Mesendoderm (in vitro differentiated cells): ENCODE results near the gene ACTL7B.
"Not testable (repeated sequence)": the region's sequence is repeated elsewhere in the genome, so short reads cannot be mapped to it uniquely, and the experiment has no call there.

Experiments used
- DNase-seq: peaks from one replicate; pipeline ENCODE4 v3.0.0; 2013
- H2AK5ac ChIP-seq: 2 replicates; pipeline ENCODE4 v1.6.1; 2013; ENCODE audit warnings: low read length, inconsistent platforms
- H2BK120ac ChIP-seq: 2 replicates; pipeline ENCODE4 v1.6.1; 2013; ENCODE audit warnings: low read depth, mild to moderate bottlenecking, low read length, moderate library complexity, mixed read lengths
- H2BK15ac ChIP-seq: replicated peaks from 2 replicates; pipeline ENCODE4 v1.6.1; 2013; ENCODE audit warnings: low read depth, mild to moderate bottlenecking, moderate library complexity
- H2BK5ac ChIP-seq: 2 replicates; pipeline ENCODE4 v1.6.1; 2013; ENCODE audit warnings: low read length, inconsistent platforms
- H3K18ac ChIP-seq: 2 replicates; pipeline ENCODE4 v1.6.1; 2013; ENCODE audit warnings: mild to moderate bottlenecking, low read length, mixed read lengths
- H3K23ac ChIP-seq: one replicate; pipeline ENCODE4 v1.6.1; 2013; ENCODE audit warnings: low read length
- H3K27ac ChIP-seq: 2 replicates; pipeline ENCODE4 v1.5.1; 2013; ENCODE audit warnings: low read depth, mild to moderate bottlenecking, inconsistent platforms, low read length, moderate library complexity
- H3K27me3 ChIP-seq: 2 replicates; pipeline ENCODE4 v1.6.1; 2013; ENCODE audit warnings: low read length, control low read depth, mild to moderate bottlenecking, inconsistent platforms; ENCODE audit not compliant: insufficient read depth, poor library complexity
- H3K36me3 ChIP-seq: 2 replicates; pipeline ENCODE4 v1.6.1; 2013; ENCODE audit warnings: low read length, inconsistent platforms; ENCODE audit not compliant: control insufficient read depth, insufficient read depth
- H3K4ac ChIP-seq: one replicate; pipeline ENCODE4 v1.6.1; 2013; ENCODE audit warnings: low read depth, mild to moderate bottlenecking, low read length, moderate library complexity
- H3K4me1 ChIP-seq: 2 replicates; pipeline ENCODE4 v1.6.1; 2013; ENCODE audit warnings: low read depth, low read length, inconsistent platforms; ENCODE audit not compliant: control insufficient read depth
- H3K4me2 ChIP-seq: 2 replicates; pipeline ENCODE4 v1.6.1; 2013; ENCODE audit warnings: low read length
- H3K4me3 ChIP-seq: 2 replicates; pipeline ENCODE4 v1.5.1; 2013; ENCODE audit warnings: mild to moderate bottlenecking, low read length
- H3K56ac ChIP-seq: one replicate; pipeline ENCODE4 v1.6.1; 2013; ENCODE audit warnings: low read length
- H3K79me1 ChIP-seq: 2 replicates; pipeline ENCODE4 v1.6.1; 2013; ENCODE audit warnings: low read length, inconsistent platforms
- H3K79me2 ChIP-seq: 2 replicates; pipeline ENCODE4 v1.6.1; 2013; ENCODE audit warnings: mild to moderate bottlenecking, low read length; ENCODE audit not compliant: control insufficient read depth, insufficient read depth
- H3K9ac ChIP-seq: 2 replicates; pipeline ENCODE4 v1.6.1; 2013; ENCODE audit warnings: low read length, inconsistent platforms
- H4K5ac ChIP-seq: one replicate; pipeline ENCODE4 v1.6.1; 2013; ENCODE audit warnings: low read length
- H4K8ac ChIP-seq: one replicate; pipeline ENCODE4 v1.6.1; 2013; ENCODE audit warnings: low read depth, mild to moderate bottlenecking, control low read depth, low read length, moderate library complexity
- WGBS: extraction: QIAGEN DNeasy Blood & Tissue Kit; methylation state at CpG from one replicate; pipeline ENCODE4 v1.1.7; 2013; ENCODE audit warnings: low lambda C conversion rate, missing lambda C conversion rate; ENCODE audit not compliant: insufficient coverage; ENCODE audit errors: extremely low coverage; 5-methylcytosine and 5-hydroxymethylcytosine counted together

Gene ACTL7B

DNA sequence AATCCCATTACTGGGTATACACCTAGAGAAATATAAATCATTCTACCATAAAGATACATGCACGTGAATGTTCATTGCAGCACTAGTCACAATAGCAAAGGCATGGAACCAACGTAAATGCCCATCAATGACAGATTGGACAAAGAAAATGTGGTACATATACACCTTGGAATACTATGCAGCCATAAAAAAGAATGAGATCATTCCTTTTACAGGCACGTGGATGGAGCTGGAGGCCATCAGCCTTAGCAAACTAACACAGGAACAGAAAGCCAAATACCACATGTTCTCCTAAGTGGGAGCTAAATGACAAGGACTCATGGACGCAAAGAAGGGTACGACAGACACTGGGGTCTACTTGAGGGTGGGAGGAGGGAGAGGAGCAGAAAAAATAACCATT is 16.2 kb downstream of the ACTL7B start:
- not testable (repeated sequence) for H3K18ac ChIP-seq, H3K4me3 ChIP-seq, H3K27ac ChIP-seq, H3K9ac ChIP-seq, H3K56ac ChIP-seq, H3K79me2 ChIP-seq, DNase-seq, H3K23ac ChIP-seq, H2BK15ac ChIP-seq, H4K5ac ChIP-seq, H3K27me3 ChIP-seq, H3K4ac ChIP-seq, H3K36me3 ChIP-seq, H3K79me1 ChIP-seq, H3K4me2 ChIP-seq, H2BK120ac ChIP-seq, H2AK5ac ChIP-seq, H3K4me1 ChIP-seq, H4K8ac ChIP-seq, H2BK5ac ChIP-seq
- no CpG with 5 or more reads among the region's 5 CpGs for WGBS

DNA sequence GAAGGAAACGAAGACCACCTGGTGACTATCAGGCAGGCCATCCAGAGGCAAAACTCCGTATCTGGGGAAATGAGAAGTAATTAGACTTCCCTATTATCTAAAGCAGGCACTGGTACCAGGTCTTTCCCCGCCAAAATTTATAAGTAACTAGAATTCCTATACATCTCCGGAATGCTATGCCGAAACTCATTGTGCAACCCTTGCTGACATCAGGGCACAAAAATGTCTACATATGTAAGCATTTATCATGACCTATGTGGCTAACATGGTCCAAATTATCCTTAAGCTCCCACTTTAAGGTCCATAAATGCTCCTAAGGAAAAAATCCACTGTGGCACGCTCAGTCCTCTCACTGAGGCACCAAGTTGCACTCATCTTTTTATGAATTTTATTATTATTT is 17.8 kb downstream of the ACTL7B start:
- no peaks in the 10 kb centered on the region for H3K27me3 ChIP-seq
- H3K4me2 ChIP-seq, result no peak overlapping the region
- no peak overlapping the region for H3K56ac ChIP-seq
- no peak overlapping the region for H3K23ac ChIP-seq
- H2BK120ac ChIP-seq, result no peak overlapping the region
- H3K27ac ChIP-seq, result no peak overlapping the region
- H4K8ac ChIP-seq, result no peak overlapping the region
- no peak overlapping the region for H2AK5ac ChIP-seq
- no peak overlapping the region for H3K9ac ChIP-seq
- H3K36me3 ChIP-seq, result no peaks in the 10 kb centered on the region
- no peak overlapping the region for H4K5ac ChIP-seq
- H3K18ac ChIP-seq, result no peak overlapping the region
- H3K79me2 ChIP-seq, result no peaks in the 10 kb centered on the region
- H3K79me1 ChIP-seq, result no peaks in the 10 kb centered on the region
- no peak overlapping the region for H3K4ac ChIP-seq
- H2BK5ac ChIP-seq, result no peak overlapping the region
- no peak overlapping the region for H3K4me3 ChIP-seq
- DNase-seq, result peak; percentile 35
- no peaks in the 10 kb centered on the region for H3K4me1 ChIP-seq
- WGBS, result no CpG with 5 or more reads among the region's 6 CpGs
- no peak overlapping the region for H2BK15ac ChIP-seq

DNA sequence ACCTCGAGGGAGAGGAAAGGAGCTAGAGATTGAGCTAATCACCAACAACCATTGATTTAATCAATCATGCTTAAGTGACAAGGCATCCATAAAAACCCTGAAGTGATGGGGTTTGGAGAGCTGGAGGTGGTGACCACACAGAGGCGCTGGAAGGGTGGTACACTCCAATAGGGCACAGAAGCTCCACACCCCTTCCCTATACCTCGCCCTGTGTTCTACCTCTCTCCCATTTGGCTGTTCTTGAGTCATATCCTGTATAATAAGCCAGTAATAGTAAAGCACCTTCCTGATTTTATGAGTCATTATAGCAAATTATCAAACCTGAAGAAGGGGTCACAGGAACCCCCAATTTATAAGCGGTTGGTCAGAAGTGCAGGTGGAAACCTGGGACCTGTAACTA is 18.3 kb downstream of the ACTL7B start:
- H4K8ac ChIP-seq, result no peak overlapping the region
- no peaks in the 10 kb centered on the region for H3K79me2 ChIP-seq
- H3K27me3 ChIP-seq, result no peaks in the 10 kb centered on the region
- H2BK15ac ChIP-seq, result no peak overlapping the region
- no peak overlapping the region for H3K23ac ChIP-seq
- no peak overlapping the region for H3K4ac ChIP-seq
- no peak overlapping the region for H2BK5ac ChIP-seq
- H2BK120ac ChIP-seq, result no peak overlapping the region
- no peak for DNase-seq
- H3K79me1 ChIP-seq, result no peaks in the 10 kb centered on the region
- no peak overlapping the region for H3K18ac ChIP-seq
- no peak overlapping the region for H3K4me3 ChIP-seq
- H2AK5ac ChIP-seq, result no peak overlapping the region
- no CpG with 5 or more reads among the region's 4 CpGs for WGBS
- no peak overlapping the region for H3K27ac ChIP-seq
- H3K56ac ChIP-seq, result no peak overlapping the region
- no peak overlapping the region for H4K5ac ChIP-seq
- no peak overlapping the region for H3K9ac ChIP-seq
- H3K4me1 ChIP-seq, result no peaks in the 10 kb centered on the region
- no peaks in the 10 kb centered on the region for H3K36me3 ChIP-seq
- no peak overlapping the region for H3K4me2 ChIP-seq

GRCh38 chr9:108836781-108837180 is 19.0 kb downstream of the ACTL7B start:
- Histone ChIP-seq H3K27ac (no peak overlapping the region), H3K4me2 (no peak overlapping the region), H3K36me3 (no peaks in the 10 kb centered on the region), H3K9ac (no peak overlapping the region), H3K27me3 (no peaks in the 10 kb centered on the region), H2BK120ac (no peak overlapping the region), H3K23ac (no peak overlapping the region), H2BK15ac (no peak overlapping the region), H3K79me2 (no peaks in the 10 kb centered on the region), H3K4me1 (no peaks in the 10 kb centered on the region), H3K4ac (no peak overlapping the region), H3K56ac (no peak overlapping the region), H3K4me3 (no peak overlapping the region), H3K79me1 (no peaks in the 10 kb centered on the region), H4K5ac (no peak overlapping the region), H2AK5ac (no peak overlapping the region), H4K8ac (no peak overlapping the region), H2BK5ac (no peak overlapping the region), H3K18ac (no peak overlapping the region)
- no CpG with 5 or more reads among the region's 5 CpGs for WGBS
- no peak for DNase-seq

DNA sequence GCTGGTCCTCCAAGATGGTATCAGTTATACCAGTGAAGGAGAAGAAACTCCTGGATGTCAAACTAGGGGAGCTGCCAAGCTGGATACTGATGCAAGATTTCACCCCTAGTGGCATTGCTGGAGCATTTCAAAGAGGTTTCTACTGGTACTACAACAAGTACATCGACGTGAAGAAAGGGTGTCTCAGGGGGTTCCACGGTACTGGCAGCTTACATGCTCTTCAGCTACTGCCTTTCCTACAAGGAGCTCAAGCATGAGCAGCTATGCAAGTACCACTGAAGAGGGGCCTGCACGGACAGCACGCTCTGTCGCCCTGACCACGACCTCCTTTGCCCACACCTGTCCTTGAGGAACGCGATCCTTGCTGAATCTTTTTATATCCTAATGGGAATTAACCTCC is 19.5 kb downstream of the ACTL7B start:
- no peak overlapping the region for H2BK5ac ChIP-seq
- no peak overlapping the region for H4K8ac ChIP-seq
- no peak for DNase-seq
- no peak overlapping the region for H2AK5ac ChIP-seq
- no peak overlapping the region for H3K4me3 ChIP-seq
- no peak overlapping the region for H3K27ac ChIP-seq
- H4K5ac ChIP-seq, result no peak overlapping the region
- no CpG with 5 or more reads among the region's 9 CpGs for WGBS
- H3K4me1 ChIP-seq, result no peaks in the 10 kb centered on the region
- H3K56ac ChIP-seq, result no peak overlapping the region
- H3K23ac ChIP-seq, result no peak overlapping the region
- H3K18ac ChIP-seq, result no peak overlapping the region
- H3K4ac ChIP-seq, result no peak overlapping the region
- H3K9ac ChIP-seq, result no peak overlapping the region
- no peaks in the 10 kb centered on the region for H3K36me3 ChIP-seq
- no peaks in the 10 kb centered on the region for H3K27me3 ChIP-seq
- H2BK120ac ChIP-seq, result no peak overlapping the region
- no peak overlapping the region for H3K4me2 ChIP-seq
- no peak overlapping the region for H2BK15ac ChIP-seq
- no peaks in the 10 kb centered on the region for H3K79me2 ChIP-seq
- no peaks in the 10 kb centered on the region for H3K79me1 ChIP-seq

- no peaks in the 10 kb centered on the region for H3K36me3 ChIP-seq
- no peak overlapping the region for H3K27ac ChIP-seq
- H3K18ac ChIP-seq, result no peak overlapping the region
- no peak overlapping the region for H2BK5ac ChIP-seq
- no peaks in the 10 kb centered on the region for H3K79me1 ChIP-seq
- no peak overlapping the region for H3K56ac ChIP-seq
- H3K4me1 ChIP-seq, result no peaks in the 10 kb centered on the region
- H4K5ac ChIP-seq, result no peak overlapping the region
- no peak overlapping the region for H3K4ac ChIP-seq
- no peak overlapping the region for H2BK15ac ChIP-seq
- no peak overlapping the region for H3K4me2 ChIP-seq
- H2BK120ac ChIP-seq, result no peak overlapping the region
- WGBS, result no CpG with 5 or more reads among the region's 7 CpGs
- DNase-seq, result peak; percentile 35
- H3K79me2 ChIP-seq, result no peaks in the 10 kb centered on the region
- no peak overlapping the region for H2AK5ac ChIP-seq
- no peaks in the 10 kb centered on the region for H3K27me3 ChIP-seq
- no peak overlapping the region for H3K9ac ChIP-seq
- no peak overlapping the region for H3K23ac ChIP-seq
- H3K4me3 ChIP-seq, result no peak overlapping the region
- no peak overlapping the region for H4K8ac ChIP-seq
Measured at GRCh38 chr9:108835831-108836230, 20.0 kb downstream of the ACTL7B start.
